WTC11 (cell line): ENCODE data around the gene UNC93A. TPM values are rescaled to one million over a fixed set of nuclear protein-coding genes. Genes with fewer than 3 reads are reported as not detected.
"Not testable (repeated sequence)": the region's sequence is repeated elsewhere in the genome, so short reads cannot be mapped to it uniquely, and the experiment has no call there.

Experiments
- ATAC-seq: fragments of 200-7000 bp; cut with Tn5 transposase; 2 replicates; pipeline ENCODE4 v1.10.0; 2021; ENCODE audit warnings: mild to moderate bottlenecking, moderate library complexity
- CTCF ChIA-PET: fragments of 300-600 bp; sonication (Branson Sonifier 250); formaldehyde crosslinking; loops from one replicate; lab custom pipeline; 2021; ENCODE audit warnings: antibody characterized with exemption; lab: Charles Lee
- POLR2A ChIA-PET: fragments of 350-600 bp; sonication (Branson Sonifier 250); formaldehyde crosslinking; loops from one replicate; lab custom pipeline; 2021; ENCODE audit warnings: antibody characterized with exemption; lab: Charles Lee
- DNase-seq: peaks from one replicate; pipeline ENCODE4 v3.0.0; 2021; ENCODE audit warnings: low spot score
- H3K27ac Mint-ChIP-seq: 2 replicates; pipeline ENCODE4 v1.8.0; 2021; ENCODE audit warnings: mixed read lengths
- H3K27me3 Mint-ChIP-seq: 2 replicates; pipeline ENCODE4 v1.8.0; 2021; ENCODE audit warnings: low read depth, mild to moderate bottlenecking, moderate library complexity, mixed read lengths
- H3K36me3 Mint-ChIP-seq: 2 replicates; pipeline ENCODE4 v1.8.0; 2021; ENCODE audit warnings: mixed read lengths
- H3K4me1 Mint-ChIP-seq: 2 replicates; pipeline ENCODE4 v1.8.0; 2022; ENCODE audit warnings: mixed read lengths
- H3K4me3 Mint-ChIP-seq: 2 replicates; pipeline ENCODE4 v1.8.0; 2021; ENCODE audit warnings: mild to moderate bottlenecking, moderate library complexity, mixed read lengths
- H3K9me3 Mint-ChIP-seq: 2 replicates; pipeline ENCODE4 v1.8.0; 2021; ENCODE audit warnings: mixed read lengths
- ATF6 ChIP-seq: sonication (generic); formaldehyde crosslinking; IDR thresholded peaks from 2 replicates; pipeline ENCODE4 v1.8.1; 2023; ENCODE audit warnings: mild to moderate bottlenecking, missing genetic modification reagents
- CREB1 ChIP-seq: sonication (generic); formaldehyde crosslinking; IDR thresholded peaks from 2 replicates; pipeline ENCODE4 v1.8.0; 2023; ENCODE audit warnings: mild to moderate bottlenecking, missing genetic modification reagents
- ERG ChIP-seq: fragments of 250-450 bp; sonication (Bioruptor Pico); IDR thresholded peaks from 2 replicates; pipeline ENCODE4 v1.8.0; 2021; ENCODE audit warnings: mild to moderate bottlenecking
- GTF2I ChIP-seq: fragments of 250-450 bp; sonication (Bioruptor Pico); conservative IDR thresholded peaks from 2 replicates; pipeline ENCODE4 v1.4.0; 2021; ENCODE audit warnings: mild to moderate bottlenecking
- NR2C2 ChIP-seq: sonication (generic); formaldehyde crosslinking; IDR thresholded peaks from 2 replicates; pipeline ENCODE4 v1.8.0; 2022; ENCODE audit warnings: mild to moderate bottlenecking, missing genetic modification reagents
- OVOL2 ChIP-seq: fragments of 250-450 bp; sonication (Bioruptor Pico); IDR thresholded peaks from 2 replicates; pipeline ENCODE4 v1.9.0; 2021; ENCODE audit warnings: mild to moderate bottlenecking, borderline replicate concordance
- SP1 ChIP-seq: sonication (generic); formaldehyde crosslinking; conservative IDR thresholded peaks from 2 replicates; pipeline ENCODE4 v1.8.1; 2022; ENCODE audit warnings: missing genetic modification reagents
- ZNF121 ChIP-seq: sonication (generic); formaldehyde crosslinking; IDR thresholded peaks from 2 replicates; pipeline ENCODE4 v1.8.0; 2023; ENCODE audit warnings: missing genetic modification reagents
- ZNF396 ChIP-seq: fragments of 250-450 bp; sonication (Bioruptor Pico); IDR thresholded peaks from 2 replicates; pipeline ENCODE4 v1.8.0; 2021; ENCODE audit warnings: mild to moderate bottlenecking, moderate library complexity, borderline replicate concordance
- ZNF425 ChIP-seq: fragments of 250-450 bp; sonication (Bioruptor Pico); conservative IDR thresholded peaks from 2 replicates; pipeline ENCODE4 v1.9.0; 2021; ENCODE audit warnings: mild to moderate bottlenecking
- ZNF671 ChIP-seq: fragments of 250-450 bp; sonication (Bioruptor Pico); IDR thresholded peaks from 2 replicates; pipeline ENCODE4 v1.8.0; 2021; ENCODE audit warnings: mild to moderate bottlenecking
- ZSCAN18 ChIP-seq: fragments of 250-450 bp; sonication (Bioruptor Pico); IDR thresholded peaks from 2 replicates; pipeline ENCODE4 v2.1.2; 2022; ENCODE audit warnings: mild to moderate bottlenecking, moderate library complexity
- total RNA-seq: library from RNA; stranded (reverse); gene quantifications from 3 replicates; pipeline ENCODE4 v1.2.3, GENCODE V29; 2021
- TF ChIP-seq, protein P1 (sequence below): fragments of 250-450 bp; sonication (Bioruptor Pico); IDR thresholded peaks from 2 replicates; pipeline ENCODE4 v1.9.0; 2021; ENCODE audit warnings: mild to moderate bottlenecking
- TF ChIP-seq, protein P2 (sequence below): sonication (generic); formaldehyde crosslinking; IDR thresholded peaks from 2 replicates; pipeline ENCODE4 v1.8.1; 2022; ENCODE audit warnings: missing genetic modification reagents, borderline replicate concordance
- TF ChIP-seq, protein P3 (sequence below): sonication (generic); formaldehyde crosslinking; IDR thresholded peaks from 2 replicates; pipeline ENCODE4 v1.8.0; 2022; ENCODE audit warnings: missing genetic modification reagents

UNC93A gene
- total RNA-seq, 1 experiment from 2014 or later: 0.70 TPM

GRCh38 chr6:167282165-167282564 is 8.9 kb upstream of the UNC93A start (continued):
- TF ChIP-seq, protein P1, sequence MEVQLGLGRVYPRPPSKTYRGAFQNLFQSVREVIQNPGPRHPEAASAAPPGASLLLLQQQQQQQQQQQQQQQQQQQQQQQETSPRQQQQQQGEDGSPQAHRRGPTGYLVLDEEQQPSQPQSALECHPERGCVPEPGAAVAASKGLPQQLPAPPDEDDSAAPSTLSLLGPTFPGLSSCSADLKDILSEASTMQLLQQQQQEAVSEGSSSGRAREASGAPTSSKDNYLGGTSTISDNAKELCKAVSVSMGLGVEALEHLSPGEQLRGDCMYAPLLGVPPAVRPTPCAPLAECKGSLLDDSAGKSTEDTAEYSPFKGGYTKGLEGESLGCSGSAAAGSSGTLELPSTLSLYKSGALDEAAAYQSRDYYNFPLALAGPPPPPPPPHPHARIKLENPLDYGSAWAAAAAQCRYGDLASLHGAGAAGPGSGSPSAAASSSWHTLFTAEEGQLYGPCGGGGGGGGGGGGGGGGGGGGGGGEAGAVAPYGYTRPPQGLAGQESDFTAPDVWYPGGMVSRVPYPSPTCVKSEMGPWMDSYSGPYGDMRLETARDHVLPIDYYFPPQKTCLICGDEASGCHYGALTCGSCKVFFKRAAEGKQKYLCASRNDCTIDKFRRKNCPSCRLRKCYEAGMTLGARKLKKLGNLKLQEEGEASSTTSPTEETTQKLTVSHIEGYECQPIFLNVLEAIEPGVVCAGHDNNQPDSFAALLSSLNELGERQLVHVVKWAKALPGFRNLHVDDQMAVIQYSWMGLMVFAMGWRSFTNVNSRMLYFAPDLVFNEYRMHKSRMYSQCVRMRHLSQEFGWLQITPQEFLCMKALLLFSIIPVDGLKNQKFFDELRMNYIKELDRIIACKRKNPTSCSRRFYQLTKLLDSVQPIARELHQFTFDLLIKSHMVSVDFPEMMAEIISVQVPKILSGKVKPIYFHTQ (CRISPR knock-in tag): no peak
- no peak for TF ChIP-seq ATF6 (CRISPR knock-in tag)
- TF ChIP-seq ZSCAN18: no peak

GRCh38 chr6:167284565-167284964 is 6.5 kb upstream of the UNC93A start:
- DNase-seq, H3K4me3 Mint-ChIP-seq, H3K9me3 Mint-ChIP-seq, H3K27ac Mint-ChIP-seq, H3K36me3 Mint-ChIP-seq, POLR2A ChIA-PET, H3K27me3 Mint-ChIP-seq: not testable (repeated sequence)
- peaks cover 61% of the 10 kb centered on the region for H3K4me1 Mint-ChIP-seq
- CTCF ChIA-PET: interaction anchor here (0.6 kb wide), 1 partner anchor 26 kb away, joined by 3 read pairs; no protein-coding TSS in a partner anchor
- ATAC-seq: peak; percentile 38

DNA sequence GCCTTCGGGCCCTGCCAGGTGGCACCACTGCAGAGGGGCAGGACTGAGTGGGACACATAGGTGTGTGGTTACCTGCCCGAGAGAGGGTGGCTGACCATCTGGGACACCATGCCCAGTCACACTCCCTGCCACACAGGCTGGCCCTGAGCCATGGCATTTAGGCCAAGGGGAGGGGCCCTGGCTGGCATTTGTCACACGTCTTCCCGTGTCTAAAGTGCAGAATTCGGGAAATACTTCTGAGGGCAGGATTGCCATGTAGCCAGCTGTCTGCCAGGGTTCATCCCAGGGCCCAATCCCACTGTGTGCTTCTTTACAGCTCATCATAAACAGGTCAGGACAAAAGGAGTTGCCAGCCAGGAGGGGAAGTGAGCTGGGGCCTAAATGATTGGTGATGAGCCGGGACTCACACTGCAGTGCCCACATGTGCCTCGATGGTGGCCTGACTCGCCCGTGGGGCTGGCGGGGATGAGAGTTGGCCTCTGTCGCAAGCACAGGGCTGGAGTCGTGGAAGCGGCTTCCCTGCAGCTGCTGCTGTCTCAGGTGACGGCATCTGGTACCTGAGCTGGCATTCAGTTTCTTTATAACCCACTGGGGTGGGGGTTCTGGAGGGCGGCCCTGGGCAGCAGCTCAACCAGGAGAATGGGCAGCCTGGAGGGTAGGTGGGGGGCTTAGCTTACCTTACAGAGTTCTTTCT is 5.9 kb upstream of the UNC93A start:
- Mint-ChIP-seq H3K4me1 (peaks cover 55% of the 10 kb centered on the region), H3K9me3 (peaks cover 7% of the 10 kb centered on the region; the same call in 1 of the 2 replicates), H3K36me3 (peaks cover 9% of the 10 kb centered on the region), H3K4me3 (no peak overlapping the region), H3K27ac (no peak overlapping the region), H3K27me3 (peaks cover 8% of the 10 kb centered on the region)
- CTCF ChIA-PET: interaction anchor here (0.6 to 1.2 kb wide), 2 partner anchors 27 to 66 kb away, joined by 3 to 8 read pairs; no protein-coding TSS in a partner anchor
- no peak for ATAC-seq
- POLR2A ChIA-PET: no interaction called here
- DNase-seq: no peak
- TF ChIP-seq ZNF671 (CRISPR knock-in tag) (no peak), ZNF425 (CRISPR knock-in tag) (no peak), OVOL2 (CRISPR knock-in tag) (no peak), NR2C2 (CRISPR knock-in tag) (no peak), SP1 (CRISPR knock-in tag) (no peak), GTF2I (CRISPR knock-in tag) (no peak), ERG (CRISPR knock-in tag) (no peak), CREB1 (no peak), ZNF396 (CRISPR knock-in tag) (no peak), ZNF121 (CRISPR knock-in tag) (no peak)
- TF ChIP-seq, protein P2, sequence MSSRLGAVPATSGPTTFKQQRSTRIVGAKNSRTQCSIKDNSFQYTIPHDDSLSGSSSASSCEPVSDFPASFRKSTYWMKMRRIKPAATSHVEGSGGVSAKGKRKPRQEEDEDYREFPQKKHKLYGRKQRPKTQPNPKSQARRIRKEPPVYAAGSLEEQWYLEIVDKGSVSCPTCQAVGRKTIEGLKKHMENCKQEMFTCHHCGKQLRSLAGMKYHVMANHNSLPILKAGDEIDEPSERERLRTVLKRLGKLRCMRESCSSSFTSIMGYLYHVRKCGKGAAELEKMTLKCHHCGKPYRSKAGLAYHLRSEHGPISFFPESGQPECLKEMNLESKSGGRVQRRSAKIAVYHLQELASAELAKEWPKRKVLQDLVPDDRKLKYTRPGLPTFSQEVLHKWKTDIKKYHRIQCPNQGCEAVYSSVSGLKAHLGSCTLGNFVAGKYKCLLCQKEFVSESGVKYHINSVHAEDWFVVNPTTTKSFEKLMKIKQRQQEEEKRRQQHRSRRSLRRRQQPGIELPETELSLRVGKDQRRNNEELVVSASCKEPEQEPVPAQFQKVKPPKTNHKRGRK (CRISPR knock-in tag): no peak
- TF ChIP-seq, protein P3, sequence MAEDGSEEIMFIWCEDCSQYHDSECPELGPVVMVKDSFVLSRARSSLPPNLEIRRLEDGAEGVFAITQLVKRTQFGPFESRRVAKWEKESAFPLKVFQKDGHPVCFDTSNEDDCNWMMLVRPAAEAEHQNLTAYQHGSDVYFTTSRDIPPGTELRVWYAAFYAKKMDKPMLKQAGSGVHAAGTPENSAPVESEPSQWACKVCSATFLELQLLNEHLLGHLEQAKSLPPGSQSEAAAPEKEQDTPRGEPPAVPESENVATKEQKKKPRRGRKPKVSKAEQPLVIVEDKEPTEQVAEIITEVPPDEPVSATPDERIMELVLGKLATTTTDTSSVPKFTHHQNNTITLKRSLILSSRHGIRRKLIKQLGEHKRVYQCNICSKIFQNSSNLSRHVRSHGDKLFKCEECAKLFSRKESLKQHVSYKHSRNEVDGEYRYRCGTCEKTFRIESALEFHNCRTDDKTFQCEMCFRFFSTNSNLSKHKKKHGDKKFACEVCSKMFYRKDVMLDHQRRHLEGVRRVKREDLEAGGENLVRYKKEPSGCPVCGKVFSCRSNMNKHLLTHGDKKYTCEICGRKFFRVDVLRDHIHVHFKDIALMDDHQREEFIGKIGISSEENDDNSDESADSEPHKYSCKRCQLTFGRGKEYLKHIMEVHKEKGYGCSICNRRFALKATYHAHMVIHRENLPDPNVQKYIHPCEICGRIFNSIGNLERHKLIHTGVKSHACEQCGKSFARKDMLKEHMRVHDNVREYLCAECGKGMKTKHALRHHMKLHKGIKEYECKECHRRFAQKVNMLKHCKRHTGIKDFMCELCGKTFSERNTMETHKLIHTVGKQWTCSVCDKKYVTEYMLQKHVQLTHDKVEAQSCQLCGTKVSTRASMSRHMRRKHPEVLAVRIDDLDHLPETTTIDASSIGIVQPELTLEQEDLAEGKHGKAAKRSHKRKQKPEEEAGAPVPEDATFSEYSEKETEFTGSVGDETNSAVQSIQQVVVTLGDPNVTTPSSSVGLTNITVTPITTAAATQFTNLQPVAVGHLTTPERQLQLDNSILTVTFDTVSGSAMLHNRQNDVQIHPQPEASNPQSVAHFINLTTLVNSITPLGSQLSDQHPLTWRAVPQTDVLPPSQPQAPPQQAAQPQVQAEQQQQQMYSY (CRISPR knock-in tag): no peak
